ENCODE measurements around the gene NR6A1. TPM values are rescaled to one million over a fixed set of nuclear protein-coding genes. Genes with fewer than 3 reads are reported as not detected.

NR6A1 gene
- total and polyA plus RNA-seq, 2 experiments from 2014 or later: 44.2 to 139 TPM

DNA sequence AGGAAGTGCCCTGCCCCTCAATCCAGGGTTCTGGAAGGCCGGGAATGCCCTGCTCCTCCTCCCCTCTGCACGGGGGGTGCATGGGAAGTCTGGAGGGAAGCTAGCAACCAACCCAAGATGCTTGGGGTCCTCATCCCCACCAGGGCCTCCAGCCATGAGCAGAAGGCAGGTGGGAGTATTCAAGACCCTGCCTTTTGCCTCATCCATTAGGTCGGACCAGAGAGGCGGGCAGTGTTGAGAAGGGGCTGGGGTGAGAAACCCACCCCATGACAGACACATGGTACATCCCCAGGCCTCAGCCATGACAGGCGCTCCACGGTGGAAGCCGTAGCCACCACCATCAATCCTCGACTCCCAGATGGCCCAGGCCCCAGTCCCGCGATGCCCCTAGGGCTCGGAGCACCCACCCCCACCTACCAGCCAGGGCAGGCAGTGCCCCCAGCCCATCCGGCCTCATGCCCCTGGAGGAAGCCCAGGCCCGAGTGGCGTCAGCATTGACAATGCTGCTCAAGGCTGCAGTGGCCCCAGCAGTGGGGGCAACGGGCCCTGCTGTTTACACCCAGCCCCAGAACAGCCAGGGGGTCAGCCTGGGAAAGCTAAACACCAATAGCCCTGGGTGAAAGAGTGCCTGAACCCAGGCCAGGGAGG is 272.5 kb downstream of the NR6A1 start:
- TF ChIP-seq EZH2phosphoT487 (IDR thresholded peaks at IDR 0.05; ENCODE audit: unreplicated experiment) (no peak), ETS1 (IDR thresholded peaks at IDR 0.05) (no peak), REST (IDR thresholded peaks at IDR 0.05; ENCODE audit: unreplicated experiment) (no peak)
- Histone ChIP-seq H3K79me2 (replicated peaks; ENCODE audit: insufficient read depth) (no peaks in the 10 kb centered on the region), H3K9me2 (ENCODE audit: insufficient read depth) (no peaks in the 10 kb centered on the region), H3K4me1 (ENCODE audit: insufficient read depth) (no peaks in the 10 kb centered on the region; the same call in 1 of the 2 replicates), H2AFZ (0 out of 2 replicates have a peak overlapping the region, but pooled peaks have one; percentile 32), H3K4me3 (no peak overlapping the region), H4K20me1 (replicated peaks; ENCODE audit: insufficient read depth) (no peaks in the 10 kb centered on the region; the same call in 1 of the 2 replicates), H3F3A (replicated peaks; ENCODE audit: low read depth) (no peaks in the 10 kb centered on the region), H3K27ac (ENCODE audit: low read depth) (no peak overlapping the region), H3K4me2 (no peak overlapping the region), H3K36me3 (ENCODE audit: insufficient read depth) (no peaks in the 10 kb centered on the region), H3K27me3 (ENCODE audit: insufficient read depth) (peaks cover 30% of the 10 kb centered on the region)
- Mint-ChIP-seq H3K4me1 (peaks cover 6% of the 10 kb centered on the region), H3K9me3 (no peaks in the 10 kb centered on the region), H3K36me3 (ENCODE audit: low read depth) (no peaks in the 10 kb centered on the region; the same call in 2 of the 3 replicates), H3K4me3 (no peak overlapping the region), H3K27me3 (ENCODE audit: insufficient read depth, low read depth, poor library complexity) (peaks cover 31% of the 10 kb centered on the region), H3K27ac (no peak overlapping the region)
- DNase-seq (ENCODE audit: low spot score) (no peak), ATAC-seq (no peak)

- Mint-ChIP-seq H3K36me3 (ENCODE audit: low read depth) (no peaks in the 10 kb centered on the region; the same call in 2 of the 3 replicates), H3K27ac (no peak overlapping the region), H3K27me3 (ENCODE audit: insufficient read depth, low read depth, poor library complexity) (peaks cover 26% of the 10 kb centered on the region), H3K4me1 (peaks cover 6% of the 10 kb centered on the region), H3K4me3 (no peak overlapping the region), H3K9me3 (no peaks in the 10 kb centered on the region)
- H3K36me3 ChIP-seq (ENCODE audit: insufficient read depth): no peaks in the 10 kb centered on the region
- no peak overlapping the region for H3K4me2 ChIP-seq
- no peak overlapping the region for H3K4me3 ChIP-seq
- H3K4me1 ChIP-seq (ENCODE audit: insufficient read depth): no peaks in the 10 kb centered on the region
- H3K27ac ChIP-seq (ENCODE audit: low read depth): no peak overlapping the region
- H3K79me2 ChIP-seq (replicated peaks; ENCODE audit: insufficient read depth): no peaks in the 10 kb centered on the region
- H3K27me3 ChIP-seq (ENCODE audit: insufficient read depth): peaks cover 24% of the 10 kb centered on the region
- H3K9me2 ChIP-seq (ENCODE audit: insufficient read depth): no peaks in the 10 kb centered on the region
- no peaks in the 10 kb centered on the region for H3F3A ChIP-seq (replicated peaks; ENCODE audit: low read depth)
- no peak for ATAC-seq
- H2AFZ ChIP-seq: 0 out of 2 replicates have a peak overlapping the region, but pooled peaks have one; percentile 32
- DNase-seq (ENCODE audit: low spot score): no peak
- no peaks in the 10 kb centered on the region; the same call in 1 of the 2 replicates for H4K20me1 ChIP-seq (replicated peaks; ENCODE audit: insufficient read depth)
- TF ChIP-seq ZNF331 (CRISPR knock-in tag; IDR thresholded peaks at IDR 0.05; ENCODE audit: low read depth) (no peak), ETS1 (IDR thresholded peaks at IDR 0.05) (no peak), NANOG (IDR thresholded peaks at IDR 0.05; ENCODE audit: borderline replicate concordance) (no peak), EZH2 (IDR thresholded peaks at IDR 0.05; ENCODE audit: low read depth, unreplicated experiment) (no peak), POLR2AphosphoS5 (IDR thresholded peaks at IDR 0.05; ENCODE audit: low read depth) (no peak), EZH2phosphoT487 (IDR thresholded peaks at IDR 0.05; ENCODE audit: unreplicated experiment) (no peak), REST (IDR thresholded peaks at IDR 0.05; ENCODE audit: unreplicated experiment) (no peak), ZNF114 (CRISPR knock-in tag; IDR thresholded peaks at IDR 0.05) (no peak)
- TF ChIP-seq, protein P1, sequence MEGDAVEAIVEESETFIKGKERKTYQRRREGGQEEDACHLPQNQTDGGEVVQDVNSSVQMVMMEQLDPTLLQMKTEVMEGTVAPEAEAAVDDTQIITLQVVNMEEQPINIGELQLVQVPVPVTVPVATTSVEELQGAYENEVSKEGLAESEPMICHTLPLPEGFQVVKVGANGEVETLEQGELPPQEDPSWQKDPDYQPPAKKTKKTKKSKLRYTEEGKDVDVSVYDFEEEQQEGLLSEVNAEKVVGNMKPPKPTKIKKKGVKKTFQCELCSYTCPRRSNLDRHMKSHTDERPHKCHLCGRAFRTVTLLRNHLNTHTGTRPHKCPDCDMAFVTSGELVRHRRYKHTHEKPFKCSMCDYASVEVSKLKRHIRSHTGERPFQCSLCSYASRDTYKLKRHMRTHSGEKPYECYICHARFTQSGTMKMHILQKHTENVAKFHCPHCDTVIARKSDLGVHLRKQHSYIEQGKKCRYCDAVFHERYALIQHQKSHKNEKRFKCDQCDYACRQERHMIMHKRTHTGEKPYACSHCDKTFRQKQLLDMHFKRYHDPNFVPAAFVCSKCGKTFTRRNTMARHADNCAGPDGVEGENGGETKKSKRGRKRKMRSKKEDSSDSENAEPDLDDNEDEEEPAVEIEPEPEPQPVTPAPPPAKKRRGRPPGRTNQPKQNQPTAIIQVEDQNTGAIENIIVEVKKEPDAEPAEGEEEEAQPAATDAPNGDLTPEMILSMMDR (conservative IDR thresholded peaks at IDR 0.05; ENCODE audit: low read depth in 2 of 2): no peak
Observed at GRCh38 chr9:124498040-124498439, 273.1 kb downstream of the NR6A1 start.
